D721Med (cell line): ENCODE measurements around the gene RNF167.
A peak's percentile ranks its signal among the peaks of the same experiment; 100 is the strongest.

Experiments
- DNase-seq: peaks from one replicate; pipeline ENCODE4 v3.0.0; 2011; ENCODE audit warnings: low spot score; ENCODE audit not compliant: insufficient read length
- FAIRE-seq: peaks from 2 replicates; lab custom pipeline; 2011; peaks lifted over from hg19 to GRCh38; lab: Jason Lieb, UNC
- CTCF ChIP-seq: IDR thresholded peaks from 2 replicates; pipeline ENCODE4 v1.5.1; 2012; ENCODE audit warnings: mild to moderate bottlenecking, control low read depth; ENCODE audit not compliant: insufficient read depth; ENCODE audit errors: missing control alignments

RNF167 gene

GRCh38 chr17:4939796-4940554, at the start of gene RNF167, which contains the start of gene SLC25A11:
TSS of gene RNF167 (plus strand) at chr17:4940268. CDS start at chr17:4940910, 642 bp downstream.
TSS of gene SLC25A11 (minus strand) at chr17:4940046. CDS start at chr17:4939910, 136 bp downstream.
- FAIRE-seq (no peak), DNase-seq (peak; percentile 95)
- TF ChIP-seq CTCF: no peak

- FAIRE-seq (no peak), DNase-seq (peak; percentile 8)
- TF ChIP-seq CTCF: no peak
Observed at GRCh38 chr17:4891411-4892410, 48.4 kb upstream of the RNF167 start.

GRCh38 chr17:4892499-4893221, 47.4 kb upstream of the RNF167 start:
- FAIRE-seq (no peak), DNase-seq (peak; percentile 7)
- no peak for TF ChIP-seq CTCF

- no peak for TF ChIP-seq CTCF
- DNase-seq (no peak), FAIRE-seq (no peak)
Observed at GRCh38 chr17:4893272-4893671, 46.8 kb upstream of the RNF167 start.

- DNase-seq (no peak), FAIRE-seq (no peak)
- no peak for TF ChIP-seq CTCF
Observed at GRCh38 chr17:4893721-4894560, 46.1 kb upstream of the RNF167 start.

GRCh38 chr17:4895121-4895520, 44.9 kb upstream of the RNF167 start:
- no peak for TF ChIP-seq CTCF
- FAIRE-seq: no peak
- no peak for DNase-seq
